Activated CD4-positive, alpha-beta T cell treated with anti-CD3 and anti-CD28 coated beads, Interleukin-2, amount 50 U/mL, for 16 hours (primary cell): Measurements from ENCODE around the gene ACYP1.

Experiments
- DNase-seq: peaks from one replicate; pipeline ENCODE4 v3.0.0-alpha.2; 2020

Gene ACYP1

DNA sequence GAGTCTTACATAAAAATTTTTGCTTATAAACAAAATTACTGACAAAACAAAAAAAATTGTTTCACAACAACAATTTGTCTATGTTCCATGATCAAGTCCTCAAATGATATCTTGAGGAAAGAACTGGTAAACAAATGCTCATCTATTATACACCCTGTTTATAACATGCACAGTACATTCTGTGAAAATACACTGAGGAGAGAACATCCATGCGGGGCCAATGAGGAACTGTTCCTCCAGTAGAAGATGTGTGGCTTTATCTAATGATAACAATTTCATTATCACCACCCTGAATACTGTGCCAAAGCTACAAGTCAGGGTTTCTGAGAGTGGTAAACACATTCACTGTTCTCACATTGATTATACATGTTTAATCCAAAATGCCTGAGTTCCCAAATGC, 23.3 kb downstream of the ACYP1 start:
- DNase-seq = no peak

DNA sequence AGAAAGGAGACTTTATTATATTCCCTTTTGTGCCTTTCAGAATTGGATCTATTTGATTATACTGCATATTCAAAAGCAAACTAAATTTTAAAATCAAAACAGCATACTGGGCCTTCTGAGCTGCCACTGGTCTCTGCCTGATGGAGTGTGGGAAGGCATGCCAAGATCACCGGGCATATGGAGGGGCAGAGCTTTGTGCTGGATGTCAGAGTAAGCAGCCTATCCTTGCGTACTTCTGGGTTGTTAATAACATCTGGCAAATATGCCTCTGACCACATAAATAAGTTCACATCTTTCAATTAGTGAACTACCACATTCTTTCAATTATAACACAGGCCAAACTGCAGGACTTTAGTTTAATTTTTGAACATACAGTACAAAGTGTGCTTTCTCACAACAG, 30.9 kb downstream of the ACYP1 start:
- no peak for DNase-seq

DNA sequence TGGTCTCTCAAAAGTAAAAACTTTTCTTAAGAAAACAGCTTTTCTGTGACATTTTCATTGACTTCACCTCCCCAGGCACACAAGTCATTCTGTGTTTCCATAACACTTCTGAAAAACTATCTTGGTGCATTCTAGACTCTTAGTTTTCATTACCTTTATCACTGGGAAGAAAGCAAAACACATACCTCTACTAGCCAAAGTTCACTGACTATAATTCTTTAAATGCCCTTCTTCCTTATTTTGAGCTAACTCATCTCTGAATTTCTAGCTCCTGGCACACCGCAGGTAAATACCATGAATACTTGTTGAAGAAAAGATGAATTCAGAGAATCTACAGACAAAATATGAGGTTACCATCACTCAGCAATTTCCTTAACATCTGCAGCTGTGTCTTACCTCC, 33.7 kb downstream of the ACYP1 start:
- no peak for DNase-seq

DNA sequence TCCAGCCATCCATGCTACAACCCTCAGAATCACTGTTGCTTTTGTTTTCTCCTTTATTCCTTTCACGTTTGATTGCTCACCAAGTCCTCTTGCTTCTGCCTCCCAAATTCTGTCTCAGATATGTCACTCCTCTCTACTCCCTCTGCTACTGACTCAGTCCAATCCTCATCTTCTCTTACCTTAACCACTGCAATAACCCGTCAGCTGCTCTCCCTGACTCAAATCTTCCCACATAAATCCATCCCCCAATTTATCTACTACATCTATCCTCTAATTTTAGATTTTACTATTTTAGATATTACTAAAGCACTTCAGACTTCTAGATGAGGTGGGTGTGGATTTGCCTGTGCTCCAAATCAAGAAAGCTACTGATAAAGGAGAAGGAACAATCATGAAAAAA, 37.9 kb downstream of the ACYP1 start:
- no peak for DNase-seq

DNA sequence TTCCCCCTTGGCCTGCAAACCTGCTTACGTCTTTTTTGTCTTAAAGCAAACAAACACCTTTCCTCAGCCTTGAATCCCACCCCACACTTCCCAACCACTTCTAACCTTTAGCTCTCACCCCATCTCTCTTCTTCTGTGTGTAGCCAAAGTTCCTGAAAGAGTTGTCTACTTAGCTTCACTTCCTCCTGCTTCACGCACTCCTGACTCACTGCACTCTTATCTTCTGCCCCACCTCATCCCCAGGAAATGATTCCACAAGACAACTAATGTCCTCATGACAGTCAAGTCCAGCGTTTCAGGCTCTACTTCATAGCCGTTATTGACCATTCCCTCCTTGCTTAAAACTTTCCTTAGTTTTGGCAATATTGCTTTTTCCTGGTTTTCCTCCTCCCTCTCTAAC, 38.7 kb downstream of the ACYP1 start:
- DNase-seq = no peak

DNA sequence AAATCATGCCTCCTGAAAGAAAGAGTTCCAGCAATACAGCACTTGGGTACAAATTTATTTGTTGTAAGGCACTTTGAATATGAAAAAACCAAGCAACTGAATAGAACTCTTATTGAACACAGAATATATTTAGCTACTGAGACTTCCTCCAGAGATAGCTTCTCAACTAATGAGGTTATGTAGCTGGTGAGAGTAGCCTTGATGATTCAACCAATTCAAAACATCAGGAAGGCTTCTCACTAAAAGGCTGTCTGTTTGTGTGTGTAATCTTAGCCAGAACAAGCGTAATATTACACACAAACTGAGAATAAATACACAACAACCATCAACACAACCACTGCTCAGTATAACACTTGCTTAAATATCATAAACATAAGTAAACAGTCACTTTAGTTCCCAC, 40.7 kb downstream of the ACYP1 start:
- DNase-seq = no peak

DNA sequence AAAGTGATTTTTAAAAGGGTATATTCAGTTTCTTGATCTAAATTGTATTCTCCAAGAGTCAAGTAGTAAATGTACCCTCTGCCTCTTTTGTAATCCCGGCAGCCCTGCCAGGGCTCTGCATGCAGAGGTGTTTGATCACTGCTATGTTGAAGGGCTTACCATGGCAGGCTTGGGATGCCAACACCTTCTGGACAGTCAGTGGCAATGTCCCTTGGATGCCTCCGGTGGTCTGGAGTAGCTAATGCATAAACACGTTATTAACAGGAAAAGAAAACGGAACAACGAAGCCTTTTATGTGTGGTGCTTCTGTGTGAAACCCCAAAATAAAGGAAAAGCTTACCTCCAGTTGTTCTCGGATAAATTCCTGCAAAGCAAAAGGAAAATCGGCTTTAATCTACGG, 41.2 kb downstream of the ACYP1 start:
- no peak for DNase-seq

DNA sequence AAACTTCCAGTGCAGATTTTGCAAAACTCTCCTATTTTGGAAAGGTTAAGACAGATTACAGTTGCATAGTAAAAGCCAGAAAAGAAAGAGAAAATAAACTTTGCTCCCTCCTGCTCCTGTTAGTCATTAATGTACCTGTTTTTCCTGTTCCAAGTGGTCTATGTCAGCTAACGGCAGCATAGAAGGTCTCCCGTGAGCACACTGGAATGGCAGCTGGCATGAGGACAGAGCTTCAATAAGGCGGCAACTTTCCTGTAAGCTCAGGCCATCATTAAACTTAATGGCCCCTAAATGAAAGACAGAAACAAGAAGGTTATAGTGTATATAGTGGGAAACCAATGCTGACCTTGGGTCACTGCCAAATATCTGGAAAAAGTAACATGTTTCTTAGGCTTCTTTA, 45.1 kb downstream of the ACYP1 start:
- no peak for DNase-seq

DNA sequence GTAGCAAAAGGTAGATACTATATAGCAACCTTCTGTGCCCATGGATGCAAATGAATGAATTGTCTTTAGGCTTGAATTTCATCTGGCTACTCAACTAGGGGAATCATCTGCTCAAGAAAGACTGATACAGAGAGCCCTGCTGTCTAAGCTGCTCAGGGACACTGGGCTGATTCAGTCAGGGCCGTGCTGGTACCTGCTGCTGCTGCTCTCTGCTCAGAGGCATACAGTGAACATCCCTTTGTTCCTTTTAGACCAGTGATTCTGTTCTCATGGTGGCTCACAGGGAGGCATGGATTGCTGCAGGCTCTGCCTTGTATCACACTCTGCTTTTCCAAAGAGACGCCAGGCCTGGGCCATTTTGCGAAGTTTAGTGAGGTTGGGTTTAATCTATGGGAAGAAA, 47.0 kb downstream of the ACYP1 start:
- no peak for DNase-seq

DNA sequence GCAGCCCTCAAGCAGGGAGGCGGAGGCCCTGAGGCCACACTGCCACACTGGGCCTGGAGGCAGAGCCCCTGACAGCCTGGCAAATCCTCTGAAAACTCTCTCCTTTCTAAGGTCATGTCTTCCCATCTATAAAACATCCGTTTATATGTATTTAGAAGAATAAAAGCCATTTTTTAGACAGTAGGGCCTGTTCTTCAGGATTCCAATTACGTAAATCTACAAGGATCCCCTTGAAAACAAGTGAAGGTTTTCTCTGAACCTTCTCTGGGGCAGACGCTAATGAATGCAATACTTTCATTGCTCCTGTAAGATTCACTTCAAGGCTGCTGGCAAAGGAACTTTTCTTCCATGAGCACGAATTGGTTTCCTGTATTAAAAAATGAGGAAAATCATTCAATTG, 48.3 kb downstream of the ACYP1 start:
- DNase-seq = no peak

DNA sequence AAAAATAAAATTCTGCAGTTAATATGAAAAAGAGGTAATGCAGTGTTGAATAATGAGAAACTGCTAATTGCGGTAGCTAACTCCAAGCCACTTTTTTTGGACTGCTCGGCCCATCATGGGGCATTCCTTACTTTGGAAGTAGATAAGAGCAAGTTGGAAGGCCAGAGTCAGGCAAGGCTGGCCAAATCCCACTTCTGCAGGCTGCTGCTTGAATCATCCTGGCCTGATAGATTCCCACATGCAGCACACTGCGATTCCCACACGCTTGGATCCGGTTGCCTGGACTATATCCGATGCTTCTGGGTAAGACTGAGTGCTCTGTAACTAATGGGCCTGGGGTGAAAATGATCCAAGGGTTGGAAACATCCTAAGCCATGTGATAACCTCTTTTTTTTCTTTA, 50.5 kb downstream of the ACYP1 start:
- no peak for DNase-seq

DNA sequence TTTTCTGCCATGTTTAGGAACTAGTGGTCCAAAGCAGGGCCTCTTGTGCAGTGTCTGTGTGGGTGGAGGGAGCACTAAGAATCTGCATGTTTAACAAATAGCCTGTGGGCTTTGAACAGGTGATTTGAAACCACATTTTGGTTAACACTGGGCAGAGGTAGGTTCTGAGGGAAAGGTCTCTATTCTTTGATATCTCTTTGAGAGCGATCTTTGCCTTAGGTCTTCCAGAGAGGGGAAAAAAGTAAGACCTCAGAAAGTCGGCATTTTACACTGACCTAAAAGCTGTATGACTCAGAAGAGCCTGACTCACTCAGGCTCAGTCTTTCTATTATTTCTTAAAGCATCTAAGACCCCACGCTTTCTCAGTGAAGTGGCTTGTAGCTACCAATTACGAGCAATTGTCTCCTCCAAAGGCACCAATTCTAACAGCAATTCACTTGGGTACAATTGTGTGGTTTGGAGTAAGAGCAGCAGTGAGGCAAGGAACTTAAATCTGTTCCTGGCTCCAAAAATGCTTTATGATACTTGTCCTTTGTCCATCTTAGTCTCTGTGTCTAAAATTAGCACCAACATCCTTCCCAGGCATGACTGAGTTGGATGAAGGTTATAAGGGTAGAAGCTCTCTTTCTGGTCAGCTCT, 52.3 kb downstream of the ACYP1 start:
- DNase-seq = peak; percentile 29

DNA sequence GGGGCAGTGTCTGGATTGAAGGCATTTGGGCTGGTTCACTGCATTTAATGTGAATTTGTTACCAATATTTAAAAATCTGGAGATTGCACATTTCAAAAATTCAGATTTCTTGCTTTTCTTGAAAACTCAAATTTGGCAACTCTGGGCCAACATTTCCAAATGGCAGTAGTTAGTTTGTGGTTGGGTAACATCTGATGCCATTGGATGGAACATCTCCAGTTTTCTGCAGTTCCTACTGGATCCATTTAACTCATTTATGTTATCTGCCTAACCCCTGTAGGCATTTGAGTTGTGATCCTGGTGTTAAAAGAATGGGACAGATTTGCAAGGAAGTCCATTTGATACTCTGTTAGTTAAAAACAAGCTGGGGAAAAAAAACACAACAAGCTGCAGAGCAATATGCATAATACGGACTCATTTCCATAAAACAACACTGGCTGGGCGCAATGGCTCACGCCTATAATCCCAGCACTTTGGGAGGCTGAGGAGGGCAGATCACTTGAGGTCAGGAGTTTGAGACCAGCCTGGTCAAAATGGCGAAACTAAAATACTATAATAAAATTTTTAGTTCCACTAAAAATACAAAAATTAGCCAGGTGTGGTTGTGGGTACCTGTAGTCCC, 53.2 kb downstream of the ACYP1 start:
- no peak for DNase-seq

DNA sequence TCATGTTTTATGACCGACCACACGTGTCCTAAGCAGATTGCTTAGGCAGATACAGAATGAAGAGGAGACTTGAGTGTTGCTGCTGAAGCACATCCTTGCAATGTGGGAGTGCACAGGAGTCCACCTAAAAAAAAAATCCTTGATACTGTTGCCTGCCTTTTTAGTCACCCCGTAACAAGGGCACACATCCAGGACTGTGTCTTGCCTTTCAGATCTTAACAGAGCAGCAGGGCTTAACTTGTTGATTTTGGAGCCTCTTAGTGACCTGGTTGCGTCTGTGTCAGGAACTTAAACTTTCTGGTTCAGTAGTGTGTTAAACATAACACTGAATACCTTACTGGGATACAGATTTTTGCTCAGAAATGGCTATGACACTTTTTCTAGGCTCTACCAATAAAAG, 54.6 kb downstream of the ACYP1 start:
- DNase-seq = no peak

DNA sequence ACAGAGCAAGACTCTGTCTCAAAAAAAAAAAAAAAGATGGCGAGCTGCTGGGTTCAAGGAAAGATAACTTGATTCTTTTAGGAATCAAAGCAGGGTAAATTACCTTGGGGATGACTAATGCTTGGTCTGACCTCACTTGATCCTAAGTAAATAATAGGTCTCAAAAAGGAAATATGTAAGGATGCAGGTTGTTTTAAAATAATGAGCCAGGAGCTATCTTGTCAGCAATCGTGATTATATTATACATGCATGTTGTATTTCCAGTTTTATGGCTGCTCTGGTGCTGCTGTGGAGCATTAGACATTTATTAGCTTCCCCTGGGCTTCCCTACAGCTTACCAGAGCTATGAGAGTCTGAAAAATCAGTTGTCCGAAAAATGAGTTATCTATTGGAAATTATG, 58.5 kb downstream of the ACYP1 start:
- no peak for DNase-seq

DNA sequence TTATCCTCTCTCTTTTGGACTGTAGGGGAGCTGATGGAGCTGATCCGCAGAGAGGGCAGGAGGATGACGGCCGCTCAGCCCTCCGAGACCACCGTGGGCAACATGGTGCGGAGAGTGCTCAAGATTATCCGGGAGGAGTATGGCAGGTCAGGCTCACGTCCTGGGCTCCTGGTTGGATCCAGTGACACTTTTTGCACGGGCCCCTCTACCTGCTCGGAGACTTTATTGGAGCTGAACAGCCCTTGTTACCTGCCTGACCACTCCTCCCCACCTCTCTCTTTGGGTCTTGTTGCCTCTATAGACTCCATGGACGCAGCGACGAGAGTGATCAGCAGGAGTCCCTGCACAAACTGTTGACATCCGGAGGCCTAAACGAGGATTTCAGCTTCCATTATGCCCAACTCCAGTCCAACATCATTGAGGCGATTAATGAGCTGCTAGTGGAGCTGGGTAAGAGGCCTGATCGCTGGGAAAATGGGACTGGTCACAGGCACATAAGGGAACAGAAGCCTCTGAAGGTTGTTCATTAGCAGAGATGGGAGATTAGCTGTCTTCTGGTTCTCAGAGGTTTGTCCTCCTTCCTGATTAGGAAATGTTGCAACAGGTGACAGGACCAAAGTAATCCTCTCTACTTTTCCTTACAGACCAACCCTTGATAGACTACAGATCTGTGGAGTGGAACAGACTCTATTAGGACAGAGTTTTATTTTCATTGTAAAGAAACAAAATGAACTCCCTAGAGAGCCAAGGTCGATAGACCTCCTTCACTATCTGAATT, 60.4 kb downstream of the ACYP1 start:
- peak; percentile 13 for DNase-seq
